ENCODE measurements around the gene SRXN1. TPM values are rescaled to one million over a fixed set of nuclear protein-coding genes. Genes with fewer than 3 reads are reported as not detected.

Gene SRXN1
- total and polyA plus RNA-seq, 2 experiments from 2014 or later: 58.6 to 94.1 TPM

GRCh38 chr20:651713-652614 lies 1.0 kb downstream of the SRXN1 start:
- Histone ChIP-seq H3K4me1 (ENCODE audit: insufficient read depth) (peaks cover 16% of the 10 kb centered on the region; the same call in 1 of the 2 replicates), H3K4me3 (peak overlapping the region; percentile 85), H3K9me2 (ENCODE audit: insufficient read depth) (no peaks in the 10 kb centered on the region), H3K27me3 (replicated peaks; ENCODE audit: insufficient read depth) (no peaks in the 10 kb centered on the region), H3K36me3 (ENCODE audit: low read depth) (peaks cover 12% of the 10 kb centered on the region; the same call in 1 of the 2 replicates), H2AFZ (peak overlapping the region; percentile 59), H3K9ac (peak overlapping the region; percentile 91), H4K20me1 (ENCODE audit: insufficient read depth) (0 out of 2 replicates have a peak, but pooled peaks cover 6% of the 10 kb centered on the region), H3K4me2 (ENCODE audit: unreplicated experiment) (peak overlapping the region; percentile 83), H3K79me2 (ENCODE audit: insufficient read depth) (peaks cover 41% of the 10 kb centered on the region), H3F3A (ENCODE audit: insufficient read depth) (peaks cover 14% of the 10 kb centered on the region), H3K27ac (peak overlapping the region; percentile 58), H3K9me3 (ENCODE audit: low read depth) (no peaks in the 10 kb centered on the region)
- TF ChIP-seq EZH2 (IDR thresholded peaks at IDR 0.05; ENCODE audit: insufficient read depth, poor library complexity, severe bottlenecking): no peak
- TF ChIP-seq EZH2phosphoT487 (IDR thresholded peaks at IDR 0.05; ENCODE audit: insufficient read depth, low read depth): no peak
- DNase-seq: peak; percentile 38
- in situ Hi-C loops (cut with MboI): no loop called here
- 41 to 44% methylated on average over 20 of the region's 20 CpGs for WGBS, 2 experiments (ENCODE audit: low coverage in 1 of 2, low lambda C conversion rate in 2 of 2, missing lambda C conversion rate in 2 of 2)

DNA sequence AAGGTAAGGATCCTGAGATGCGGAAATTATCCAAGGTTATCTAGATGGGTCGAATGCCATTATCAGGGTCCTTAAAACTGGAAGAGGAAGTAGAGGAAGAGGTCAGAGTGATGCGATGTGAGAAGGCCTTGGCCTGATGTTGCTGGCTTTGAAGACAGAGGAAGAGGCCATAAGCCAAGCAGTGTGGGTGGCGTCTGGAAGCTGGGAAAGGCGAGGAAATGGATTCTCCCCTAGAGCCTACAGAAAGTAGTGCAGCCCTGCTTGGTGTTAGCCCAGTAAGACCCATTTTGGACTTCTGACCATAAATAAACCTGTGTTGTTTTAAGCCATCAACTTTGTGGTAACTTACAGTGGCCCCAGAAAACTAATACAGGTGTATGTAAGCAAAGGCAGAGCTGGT lies 2.0 kb downstream of the SRXN1 start:
- in situ Hi-C loops (cut with MboI): no loop called here
- 68 to 73% methylated on average over 5 of the region's 5 CpGs for WGBS, 2 experiments (ENCODE audit: low coverage in 1 of 2, low lambda C conversion rate in 2 of 2, missing lambda C conversion rate in 2 of 2)
- H4K20me1 ChIP-seq (ENCODE audit: insufficient read depth): 0 out of 2 replicates have a peak, but pooled peaks cover 6% of the 10 kb centered on the region

GRCh38 chr20:650281-650680 lies 2.7 kb downstream of the SRXN1 start:
- H3K27ac ChIP-seq: no peak overlapping the region
- no peak for DNase-seq
- no peak overlapping the region for H3K4me3 ChIP-seq
- H3K4me1 ChIP-seq (ENCODE audit: insufficient read depth): peaks cover 16% of the 10 kb centered on the region; the same call in 1 of the 2 replicates
- no peak overlapping the region for H2AFZ ChIP-seq
- TF ChIP-seq EZH2phosphoT487 (IDR thresholded peaks at IDR 0.05; ENCODE audit: insufficient read depth, low read depth) (no peak), EZH2 (IDR thresholded peaks at IDR 0.05; ENCODE audit: insufficient read depth, poor library complexity, severe bottlenecking) (no peak)
- peaks cover 14% of the 10 kb centered on the region for H3F3A ChIP-seq (ENCODE audit: insufficient read depth)
- no peaks in the 10 kb centered on the region for H3K9me3 ChIP-seq (ENCODE audit: low read depth)
- H3K4me2 ChIP-seq (ENCODE audit: unreplicated experiment): no peak overlapping the region
- WGBS, 2 experiments (ENCODE audit: low coverage in 1 of 2, low lambda C conversion rate in 2 of 2, missing lambda C conversion rate in 2 of 2): 63 to 64% methylated on average over 5 of the region's 5 CpGs
- H3K9ac ChIP-seq: no peak overlapping the region
- in situ Hi-C loops (cut with MboI): no loop called here
- H3K36me3 ChIP-seq (ENCODE audit: low read depth): peaks cover 12% of the 10 kb centered on the region; the same call in 1 of the 2 replicates
- no peaks in the 10 kb centered on the region for H3K9me2 ChIP-seq (ENCODE audit: insufficient read depth)
- H4K20me1 ChIP-seq (ENCODE audit: insufficient read depth): 0 out of 2 replicates have a peak, but pooled peaks cover 6% of the 10 kb centered on the region
- no peaks in the 10 kb centered on the region for H3K27me3 ChIP-seq (replicated peaks; ENCODE audit: insufficient read depth)
- H3K79me2 ChIP-seq (ENCODE audit: insufficient read depth): peaks cover 41% of the 10 kb centered on the region

More for the DNA sequence above, 2.0 kb downstream of the SRXN1 start:
- DNase-seq: peak; percentile 56
- H3K4me1 ChIP-seq (ENCODE audit: insufficient read depth): peaks cover 16% of the 10 kb centered on the region; the same call in 1 of the 2 replicates
- no peak for TF ChIP-seq EZH2 (IDR thresholded peaks at IDR 0.05; ENCODE audit: insufficient read depth, poor library complexity, severe bottlenecking)
- no peak for TF ChIP-seq EZH2phosphoT487 (IDR thresholded peaks at IDR 0.05; ENCODE audit: insufficient read depth, low read depth)
- peaks cover 41% of the 10 kb centered on the region for H3K79me2 ChIP-seq (ENCODE audit: insufficient read depth)
- H3K9ac ChIP-seq: no peak overlapping the region
- H3K9me3 ChIP-seq (ENCODE audit: low read depth): no peaks in the 10 kb centered on the region
- peaks cover 14% of the 10 kb centered on the region for H3F3A ChIP-seq (ENCODE audit: insufficient read depth)
- H3K27ac ChIP-seq: no peak overlapping the region
- H2AFZ ChIP-seq: no peak overlapping the region
- H3K27me3 ChIP-seq (replicated peaks; ENCODE audit: insufficient read depth): no peaks in the 10 kb centered on the region
- peak overlapping the region; percentile 85 for H3K4me3 ChIP-seq
- H3K4me2 ChIP-seq (ENCODE audit: unreplicated experiment): peak overlapping the region; percentile 11
- H3K36me3 ChIP-seq (ENCODE audit: low read depth): peaks cover 12% of the 10 kb centered on the region; the same call in 1 of the 2 replicates
- no peaks in the 10 kb centered on the region for H3K9me2 ChIP-seq (ENCODE audit: insufficient read depth)

GRCh38 chr20:647479-648019 lies 5.5 kb downstream of the SRXN1 start:
- peaks cover 38% of the 10 kb centered on the region for H3K79me2 ChIP-seq (ENCODE audit: insufficient read depth)
- no peak for DNase-seq
- no peaks in the 10 kb centered on the region for H3K9me3 ChIP-seq (ENCODE audit: low read depth)
- no peaks in the 10 kb centered on the region for H3K27me3 ChIP-seq (replicated peaks; ENCODE audit: insufficient read depth)
- TF ChIP-seq EZH2 (IDR thresholded peaks at IDR 0.05; ENCODE audit: insufficient read depth, poor library complexity, severe bottlenecking) (no peak), EZH2phosphoT487 (IDR thresholded peaks at IDR 0.05; ENCODE audit: insufficient read depth, low read depth) (no peak)
- no peaks in the 10 kb centered on the region for H3K9me2 ChIP-seq (ENCODE audit: insufficient read depth)
- no peak overlapping the region for H3K27ac ChIP-seq
- WGBS, 2 experiments (ENCODE audit: low coverage in 1 of 2, low lambda C conversion rate in 2 of 2, missing lambda C conversion rate in 2 of 2): 71 to 79% methylated on average over 2 of the region's 2 CpGs
- H3K9ac ChIP-seq: no peak overlapping the region
- 0 out of 2 replicates have a peak, but pooled peaks cover 5% of the 10 kb centered on the region for H3F3A ChIP-seq (ENCODE audit: insufficient read depth)
- 0 out of 2 replicates have a peak, but pooled peaks cover 6% of the 10 kb centered on the region for H4K20me1 ChIP-seq (ENCODE audit: insufficient read depth)
- peaks cover 5% of the 10 kb centered on the region; the same call in 1 of the 2 replicates for H3K4me1 ChIP-seq (ENCODE audit: insufficient read depth)
- peaks cover 12% of the 10 kb centered on the region; the same call in 1 of the 2 replicates for H3K36me3 ChIP-seq (ENCODE audit: low read depth)
- in situ Hi-C loops (cut with MboI): no loop called here
- no peak overlapping the region for H3K4me3 ChIP-seq
- no peak overlapping the region for H2AFZ ChIP-seq
- H3K4me2 ChIP-seq (ENCODE audit: unreplicated experiment): no peak overlapping the region
